Caco-2 (cell line): ENCODE data around the gene TMEM132C. TPM values are rescaled to one million over a fixed set of nuclear protein-coding genes. Genes with fewer than 3 reads are reported as not detected.

ENCODE experiments used
- BruUV-seq: library from RNA; stranded (reverse); fragments of 400-500 nt; replicated peaks from 2 replicates; lab custom pipeline; 2021; lab: Mats Ljungman, UMichigan
- CTCF ChIA-PET: fragments of 300-600 bp; sonication (Branson Sonifier 250); formaldehyde crosslinking; loops from one replicate; lab custom pipeline; 2022; ENCODE audit warnings: antibody characterized with exemption; lab: Charles Lee
- POLR2A ChIA-PET: fragments of 300-600 bp; sonication (Branson Sonifier 250); formaldehyde crosslinking; loops from one replicate; lab custom pipeline; 2022; ENCODE audit warnings: antibody characterized with exemption; lab: Charles Lee
- DNase-seq, 2 experiments: peaks; one replicate each; pipeline versions ENCODE4 v3.0.0 to v3.0.0-alpha.2; 2020 to 2022
- H3K27me3 ChIP-seq: replicated peaks from 2 replicates; pipeline ENCODE4 v1.6.0; 2011; ENCODE audit warnings: low read length; ENCODE audit not compliant: control insufficient read depth, insufficient read depth
- H3K36me3 ChIP-seq: 2 replicates; pipeline ENCODE4 v1.5.1; 2011; ENCODE audit warnings: low read length; ENCODE audit not compliant: control insufficient read depth, insufficient read depth
- H3K4me1 ChIP-seq: fragments of 250-450 bp; sonication (Bioruptor Pico); 2 replicates; pipeline ENCODE4 v1.5.1; 2020; ENCODE audit warnings: mild to moderate bottlenecking
- H3K4me3 ChIP-seq: 2 replicates; pipeline ENCODE4 v1.5.1; 2011; ENCODE audit warnings: low read depth, mild to moderate bottlenecking, control low read depth, low read length
- H3K9me3 ChIP-seq: fragments of 250-450 bp; sonication (Bioruptor Pico); 2 replicates; pipeline ENCODE4 v1.5.1; 2020; ENCODE audit warnings: mild to moderate bottlenecking, moderate library complexity
- H3K27ac Mint-ChIP-seq: one replicate; pipeline ENCODE4 v1.8.0; 2022; ENCODE audit warnings: mixed read lengths; ENCODE audit not compliant: unreplicated experiment
- H3K27me3 Mint-ChIP-seq: one replicate; pipeline ENCODE4 v1.8.0; 2022; ENCODE audit warnings: mixed read lengths; ENCODE audit not compliant: insufficient read depth, unreplicated experiment
- H3K36me3 Mint-ChIP-seq: one replicate; pipeline ENCODE4 v1.8.0; 2022; ENCODE audit warnings: mild to moderate bottlenecking, mixed read lengths; ENCODE audit not compliant: insufficient read depth, unreplicated experiment
- H3K4me1 Mint-ChIP-seq: one replicate; pipeline ENCODE4 v1.8.0; 2022; ENCODE audit warnings: low read depth, mixed read lengths; ENCODE audit not compliant: unreplicated experiment
- H3K4me3 Mint-ChIP-seq: one replicate; pipeline ENCODE4 v1.8.0; 2022; ENCODE audit warnings: mild to moderate bottlenecking, moderate library complexity, mixed read lengths; ENCODE audit not compliant: unreplicated experiment
- H3K9me3 Mint-ChIP-seq: one replicate; pipeline ENCODE4 v1.8.0; 2022; ENCODE audit warnings: mixed read lengths; ENCODE audit not compliant: unreplicated experiment
- intact Hi-C: fragments of 100-400 bp; cut with micrococcal nuclease; formaldehyde crosslinking; loops from one replicate; pipeline ENCODE4 v1.10.0; 2022; ENCODE audit not compliant: unreplicated experiment
- total RNA-seq: library from RNA; stranded (reverse); gene quantifications from 2 replicates; pipeline ENCODE4 v1.2.3, GENCODE V29; 2022
- TF ChIP-seq, protein P1 (sequence below), 2 experiments: fragments of 200-600 bp in 1 of 2; IDR thresholded peaks; 1 replicate in 1 of 2; 2 replicates in 1 of 2; pipeline versions ENCODE4 v1.5.1 to v1.8.0; 2011 to 2022; ENCODE audit warnings: antibody characterized with exemption in 1 of 2, control low read depth in 1 of 2, inconsistent platforms in 1 of 2, low read depth in 1 of 2, low read length in 1 of 2, mild to moderate bottlenecking in 1 of 2, moderate library complexity in 1 of 2; ENCODE audit not compliant: insufficient read depth in 1 of 2, severe bottlenecking in 1 of 2, unreplicated experiment in 1 of 2

Gene TMEM132C
- total RNA-seq, 1 experiment from 2014 or later: not detected

DNA sequence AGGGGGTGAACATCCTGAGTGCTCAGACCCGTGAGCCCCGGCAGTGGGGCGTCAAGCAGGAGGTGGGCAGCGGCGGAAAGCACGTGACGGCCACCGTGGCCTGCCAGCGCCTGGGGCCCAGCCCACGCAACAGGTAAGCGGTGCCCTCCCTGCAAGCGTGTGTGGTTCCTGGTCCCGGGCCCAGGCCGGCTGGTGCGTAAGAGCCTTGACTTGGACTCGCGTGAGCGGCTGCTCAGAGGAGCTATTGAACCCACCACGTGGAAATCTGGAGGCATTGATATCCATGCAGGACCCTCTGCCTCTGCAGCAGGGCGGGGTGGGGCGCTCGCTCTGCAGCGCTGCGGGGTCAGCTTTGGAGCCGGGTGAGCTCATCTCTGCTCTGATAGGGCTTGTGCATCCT lies 277.0 kb downstream of the TMEM132C start:
- no peaks in the 10 kb centered on the region for H3K36me3 ChIP-seq
- POLR2A ChIA-PET: no interaction called here
- Mint-ChIP-seq H3K27ac (no peak overlapping the region), H3K36me3 (peaks cover 6% of the 10 kb centered on the region), H3K9me3 (peaks cover 16% of the 10 kb centered on the region), H3K4me1 (no peaks in the 10 kb centered on the region), H3K4me3 (no peak overlapping the region), H3K27me3 (no peaks in the 10 kb centered on the region)
- H3K27me3 ChIP-seq: no peaks in the 10 kb centered on the region
- H3K4me3 ChIP-seq: no peak overlapping the region
- intact Hi-C loops: no loop called here
- no peaks in the 10 kb centered on the region for H3K9me3 ChIP-seq
- CTCF ChIA-PET: no interaction called here
- no TSS peak for BruUV-seq
- H3K4me1 ChIP-seq: no peaks in the 10 kb centered on the region
- TF ChIP-seq, protein P1, sequence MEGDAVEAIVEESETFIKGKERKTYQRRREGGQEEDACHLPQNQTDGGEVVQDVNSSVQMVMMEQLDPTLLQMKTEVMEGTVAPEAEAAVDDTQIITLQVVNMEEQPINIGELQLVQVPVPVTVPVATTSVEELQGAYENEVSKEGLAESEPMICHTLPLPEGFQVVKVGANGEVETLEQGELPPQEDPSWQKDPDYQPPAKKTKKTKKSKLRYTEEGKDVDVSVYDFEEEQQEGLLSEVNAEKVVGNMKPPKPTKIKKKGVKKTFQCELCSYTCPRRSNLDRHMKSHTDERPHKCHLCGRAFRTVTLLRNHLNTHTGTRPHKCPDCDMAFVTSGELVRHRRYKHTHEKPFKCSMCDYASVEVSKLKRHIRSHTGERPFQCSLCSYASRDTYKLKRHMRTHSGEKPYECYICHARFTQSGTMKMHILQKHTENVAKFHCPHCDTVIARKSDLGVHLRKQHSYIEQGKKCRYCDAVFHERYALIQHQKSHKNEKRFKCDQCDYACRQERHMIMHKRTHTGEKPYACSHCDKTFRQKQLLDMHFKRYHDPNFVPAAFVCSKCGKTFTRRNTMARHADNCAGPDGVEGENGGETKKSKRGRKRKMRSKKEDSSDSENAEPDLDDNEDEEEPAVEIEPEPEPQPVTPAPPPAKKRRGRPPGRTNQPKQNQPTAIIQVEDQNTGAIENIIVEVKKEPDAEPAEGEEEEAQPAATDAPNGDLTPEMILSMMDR (IDR thresholded peaks at IDR 0.05; ENCODE audit: insufficient read depth in 1 of 2, low read depth in 1 of 2, low read length in 1 of 2, severe bottlenecking in 1 of 2, unreplicated experiment in 1 of 2): no peak
- DNase-seq: no peak

DNA sequence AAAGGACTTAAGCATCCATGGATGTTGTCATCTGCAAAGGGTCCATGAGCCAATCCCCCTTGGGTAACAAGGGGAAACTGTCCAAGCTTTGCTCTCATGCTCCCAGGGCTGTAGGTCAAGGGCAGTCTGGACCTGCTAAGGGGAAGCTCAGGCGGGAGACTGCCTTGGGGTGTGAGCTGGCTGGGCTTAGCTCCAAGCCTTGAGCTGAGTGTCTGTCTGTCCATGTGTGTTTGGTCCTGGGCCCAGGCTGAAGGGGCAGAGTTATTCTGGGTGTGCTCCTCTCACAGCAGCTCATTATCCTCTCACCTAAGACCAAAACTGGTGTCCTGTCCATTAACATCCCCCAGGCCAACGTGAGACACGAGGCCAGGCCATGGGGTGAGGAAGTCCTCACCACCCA lies 282.0 kb downstream of the TMEM132C start:
- ChIA-PET CTCF (no interaction called here), POLR2A (no interaction called here)
- Mint-ChIP-seq H3K4me1 (no peaks in the 10 kb centered on the region), H3K4me3 (no peak overlapping the region), H3K27me3 (peaks cover 2% of the 10 kb centered on the region), H3K36me3 (no peaks in the 10 kb centered on the region), H3K27ac (no peak overlapping the region), H3K9me3 (no peaks in the 10 kb centered on the region)
- no peak for DNase-seq
- Histone ChIP-seq H3K9me3 (no peaks in the 10 kb centered on the region), H3K36me3 (no peaks in the 10 kb centered on the region), H3K27me3 (no peaks in the 10 kb centered on the region), H3K4me1 (no peaks in the 10 kb centered on the region), H3K4me3 (no peak overlapping the region)
- no TSS peak for BruUV-seq
- TF ChIP-seq, protein P1 (IDR thresholded peaks at IDR 0.05; ENCODE audit: insufficient read depth in 1 of 2, low read depth in 1 of 2, low read length in 1 of 2, severe bottlenecking in 1 of 2, unreplicated experiment in 1 of 2): no peak
- intact Hi-C loops: no loop called here

DNA sequence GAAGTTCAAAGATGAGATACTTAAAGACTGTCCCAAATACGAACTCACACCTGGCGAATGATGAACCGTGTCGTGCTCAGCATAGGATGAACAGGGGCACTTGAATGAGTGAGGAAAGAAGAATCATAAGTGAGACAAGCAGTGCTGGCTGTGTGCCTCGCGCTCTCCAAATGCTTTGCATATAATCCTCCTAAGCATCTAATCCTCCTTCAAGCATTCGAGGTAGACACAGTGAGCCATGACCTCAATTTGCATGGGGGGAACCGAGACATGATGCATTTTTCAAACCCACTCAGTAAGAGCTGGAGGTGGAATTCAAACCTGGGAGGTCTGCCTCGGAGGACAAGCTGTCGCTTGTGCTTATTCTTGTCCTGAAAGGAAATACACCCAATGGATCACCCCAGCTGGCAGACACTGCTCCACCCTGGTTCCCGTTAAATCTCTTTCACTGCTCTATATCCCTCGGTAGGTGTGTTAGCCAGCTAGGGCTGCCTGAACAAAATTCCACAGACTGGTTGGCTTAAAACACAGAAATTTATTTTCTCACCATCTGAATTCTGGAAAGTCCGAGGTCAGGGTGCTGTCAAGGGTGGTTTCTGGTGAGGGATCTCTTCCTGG lies 282.7 kb downstream of the TMEM132C start:
- TF ChIP-seq, protein P1 (IDR thresholded peaks at IDR 0.05; ENCODE audit: insufficient read depth in 1 of 2, low read depth in 1 of 2, low read length in 1 of 2, severe bottlenecking in 1 of 2, unreplicated experiment in 1 of 2): no peak
- intact Hi-C loops: no loop called here
- H3K4me1 Mint-ChIP-seq: no peaks in the 10 kb centered on the region
- no peak overlapping the region for H3K4me3 Mint-ChIP-seq
- Histone ChIP-seq H3K4me3 (no peak overlapping the region), H3K9me3 (no peaks in the 10 kb centered on the region), H3K36me3 (no peaks in the 10 kb centered on the region), H3K4me1 (no peaks in the 10 kb centered on the region), H3K27me3 (no peaks in the 10 kb centered on the region)
- BruUV-seq: no TSS peak
- ChIA-PET POLR2A (no interaction called here), CTCF (no interaction called here)
- no peak overlapping the region for H3K27ac Mint-ChIP-seq
- no peak for DNase-seq
- no peaks in the 10 kb centered on the region for H3K36me3 Mint-ChIP-seq
- H3K27me3 Mint-ChIP-seq: peaks cover 2% of the 10 kb centered on the region
- H3K9me3 Mint-ChIP-seq: no peaks in the 10 kb centered on the region
